Lower leg skin (tissue), 4 donors: ENCODE results near the gene TSC2. TPM values are rescaled to one million over a fixed set of nuclear protein-coding genes. Genes with fewer than 3 reads are reported as not detected.

Source experiments
- DNase-seq, 2 donors: peaks; one replicate each; pipeline ENCODE4 v3.0.0-alpha.2; 2019; ENCODE audit warnings: low spot score in 2 of 2
- H3K4me3 ChIP-seq: fragments of 200-600 bp; sonication (generic); 2 replicates; pipeline ENCODE4 v1.5.1; 2017; ENCODE audit warnings: mild to moderate bottlenecking, low read depth; ENCODE audit not compliant: poor library complexity, severe bottlenecking
- CTCF ChIP-seq, 3 donors: fragments of 450-650 bp; IDR thresholded peaks; one replicate each; pipeline ENCODE4 v1.5.1; 2016; ENCODE audit warnings: antibody characterized with exemption in 3 of 3, mild to moderate bottlenecking in 3 of 3, moderate library complexity in 2 of 3
- POLR2A ChIP-seq, 2 donors: fragments of 450-650 bp; IDR thresholded peaks; one replicate each; pipeline ENCODE4 v1.6.1; 2016 to 2017; ENCODE audit warnings: antibody characterized with exemption in 2 of 2, mild to moderate bottlenecking in 1 of 2, moderate library complexity in 1 of 2
- WGBS, 2 donors: methylation state at CpG; one replicate each; pipeline ENCODE4 v1.1.5; 2018; 5-methylcytosine and 5-hydroxymethylcytosine counted together
- intact Hi-C: fragments of 100-400 bp; cut with DNase I; formaldehyde crosslinking; loops from one replicate; pipeline ENCODE4 v1.15.0; 2023; ENCODE audit warnings: low total_unique reads
- total RNA-seq, 4 donors: library from RNA; depleted of rRNA; stranded (reverse); fragments of >200 nt; gene quantifications; one replicate each; pipeline ENCODE4 v1.1.0, GENCODE V29; 2016

The TSC2 gene
- total RNA-seq, 4 donors from 2014 or later = 56.7 to 130 (median 65.1) TPM

GRCh38 chr16:2016407-2016922 is 31.3 kb upstream of the TSC2 start:
- H3K4me3 ChIP-seq = no peak overlapping the region
- DNase-seq = no peak
- WGBS, 2 donors = 47 to 55% methylated on average over 12 to 13 of the region's 13 CpGs
- intact Hi-C loops = no loop called here
- TF ChIP-seq CTCF (IDR thresholded peaks at IDR 0.05) (no peak), POLR2A (IDR thresholded peaks at IDR 0.05) (no peak)

GRCh38 chr16:2019518-2019920 is 28.3 kb upstream of the TSC2 start, which contains the start of gene NPW:
NPW (plus strand) TSS chr16:2019785.
- intact Hi-C loops = no loop called here
- 2 to 28% methylated on average over 4 to 24 of the region's 33 CpGs for WGBS, 2 donors
- TF ChIP-seq POLR2A (IDR thresholded peaks at IDR 0.05) (no peak), CTCF (IDR thresholded peaks at IDR 0.05) (no peak)
- DNase-seq = no peak
- H3K4me3 ChIP-seq = no peak within 1 kb of the TSS

DNA sequence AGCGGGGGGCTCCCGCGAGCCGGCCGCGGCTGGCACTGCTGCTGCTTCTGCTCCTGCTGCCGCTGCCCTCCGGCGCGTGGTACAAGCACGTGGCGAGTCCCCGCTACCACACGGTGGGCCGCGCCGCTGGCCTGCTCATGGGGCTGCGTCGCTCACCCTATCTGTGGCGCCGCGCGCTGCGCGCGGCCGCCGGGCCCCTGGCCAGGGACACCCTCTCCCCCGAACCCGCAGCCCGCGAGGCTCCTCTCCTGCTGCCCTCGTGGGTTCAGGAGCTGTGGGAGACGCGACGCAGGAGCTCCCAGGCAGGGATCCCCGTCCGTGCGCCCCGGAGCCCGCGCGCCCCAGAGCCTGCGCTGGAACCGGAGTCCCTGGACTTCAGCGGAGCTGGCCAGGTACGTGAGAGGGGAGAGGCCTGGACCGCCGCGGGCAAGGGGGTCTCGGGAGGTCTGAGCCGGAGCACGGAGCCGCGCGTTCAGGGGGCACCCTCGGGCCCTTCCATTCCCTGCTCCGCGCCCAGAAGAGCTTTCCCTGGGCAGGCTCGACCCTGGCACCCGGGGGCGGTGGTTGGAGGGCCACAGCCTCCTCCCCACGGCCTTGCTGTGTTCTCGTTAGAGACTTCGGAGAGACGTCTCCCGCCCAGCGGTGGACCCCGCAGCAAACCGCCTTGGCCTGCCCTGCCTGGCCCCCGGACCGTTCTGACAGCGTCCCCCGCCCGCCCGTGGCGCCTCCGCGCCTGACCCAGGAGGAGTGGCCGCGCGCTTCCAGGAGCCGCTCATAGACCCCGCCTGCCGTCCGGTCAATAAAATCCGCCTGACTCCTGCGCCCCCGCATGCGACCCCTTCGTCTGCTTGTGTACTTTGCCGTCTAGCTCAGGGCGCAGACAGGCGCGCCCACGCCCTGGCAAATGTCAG is 27.6 kb upstream of the TSC2 start:
- WGBS, 2 donors = 0 to 2% methylated on average over 35 to 51 of the region's 96 CpGs
- no peak overlapping the region for H3K4me3 ChIP-seq
- DNase-seq = no peak
- intact Hi-C loops = loop anchor here (5.0 kb wide), 1 partner anchor 122 kb away; no protein-coding TSS in a partner anchor
- TF ChIP-seq POLR2A (IDR thresholded peaks at IDR 0.05) (no peak), CTCF (IDR thresholded peaks at IDR 0.05) (no peak)

DNA sequence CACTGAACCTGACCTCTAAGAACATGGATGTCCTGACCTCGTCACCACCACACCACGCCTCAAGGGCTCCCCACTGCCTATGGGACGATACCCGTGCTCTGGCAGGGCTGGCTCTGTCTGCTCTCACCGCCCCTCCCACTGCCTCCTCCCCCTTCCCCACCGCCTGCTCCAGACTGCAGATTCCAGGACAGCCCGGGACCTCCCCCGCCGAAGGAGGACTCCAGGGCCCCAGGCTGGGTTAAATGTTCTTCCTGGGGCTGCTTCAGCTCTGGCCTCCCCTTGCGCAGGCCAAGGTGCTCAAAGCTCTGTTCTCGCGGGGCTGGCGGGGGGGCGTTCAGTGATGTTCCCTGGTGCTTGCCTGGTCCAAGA is 25.1 kb upstream of the TSC2 start:
- intact Hi-C loops = loop anchor here (5.0 kb wide), 1 partner anchor 120 kb away; no protein-coding TSS in a partner anchor
- DNase-seq = no peak
- TF ChIP-seq CTCF (IDR thresholded peaks at IDR 0.05) (no peak), POLR2A (IDR thresholded peaks at IDR 0.05) (no peak)
- WGBS, 2 donors = 2% methylated on average over 5 to 14 of the region's 14 CpGs
- H3K4me3 ChIP-seq = no peak overlapping the region

DNA sequence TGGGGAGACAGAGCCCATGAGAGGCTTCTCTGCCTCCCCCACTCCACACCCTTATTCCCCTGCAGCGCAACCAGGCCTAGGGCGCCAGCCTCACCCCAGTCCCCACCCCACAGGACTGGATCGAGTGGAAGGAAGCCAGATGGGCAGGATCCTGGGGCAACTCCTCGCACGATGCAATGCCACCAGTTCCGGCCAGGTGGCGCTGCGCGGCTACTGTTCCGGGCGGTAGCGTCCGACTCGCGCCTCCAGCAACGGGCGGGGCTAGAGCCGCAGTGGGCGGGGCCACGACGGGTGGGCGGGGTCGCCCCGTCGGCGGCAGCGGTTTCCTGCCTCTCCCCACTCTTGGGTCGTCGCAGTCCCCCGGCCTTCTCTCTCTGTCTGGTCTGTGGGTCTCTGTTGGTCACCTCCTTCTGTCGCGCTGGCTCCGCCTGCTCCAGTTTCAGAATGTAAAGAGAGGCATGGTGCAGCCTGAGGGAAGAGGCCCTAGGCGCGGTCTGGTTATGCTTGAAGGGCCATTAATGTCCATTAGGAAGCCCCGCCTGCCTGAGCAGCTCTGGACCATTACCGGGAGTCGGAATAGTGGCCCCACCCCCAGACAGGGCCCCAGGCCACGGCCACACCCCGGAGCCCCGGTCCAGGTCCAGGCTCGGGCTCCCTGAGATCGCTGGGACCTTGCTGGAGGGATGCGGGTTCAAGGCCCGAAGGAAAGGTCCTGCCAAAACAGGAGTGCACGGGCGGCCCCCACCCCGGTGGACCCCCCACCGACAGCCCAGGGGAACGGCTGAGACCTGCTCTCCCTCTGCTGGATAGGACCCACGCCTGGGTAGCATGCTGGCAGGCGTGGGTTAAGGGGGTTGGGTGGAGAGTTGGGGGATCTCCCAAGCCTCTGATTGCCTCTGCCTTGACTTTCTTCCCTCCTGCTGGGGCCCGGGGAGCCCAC is 24.4 kb upstream of the TSC2 start:
- intact Hi-C loops = loop anchor here (5.0 kb wide), 1 partner anchor 119 kb away; no protein-coding TSS in a partner anchor
- no peak overlapping the region for H3K4me3 ChIP-seq
- TF ChIP-seq POLR2A (IDR thresholded peaks at IDR 0.05) (no peak), CTCF (IDR thresholded peaks at IDR 0.05) (peak in 1 of 3 donors; percentile 93)
- peak; percentile 88 to 98 for DNase-seq
- 11 to 16% methylated on average over 28 to 52 of the region's 53 CpGs for WGBS, 2 donors
